Fibroblast of lung (primary cell): ENCODE data around the gene SHROOM4. TPM values are rescaled to one million over a fixed set of nuclear protein-coding genes. Genes with fewer than 3 reads are reported as not detected.

Experiments
- DNase-seq, 2 donors: peaks; one replicate each; pipeline versions ENCODE4 v3.0.0 to v3.0.0-alpha.2; 2010; ENCODE audit warnings: low read depth in 2 of 2
- H2AFZ ChIP-seq: 2 replicates; pipeline ENCODE4 v1.5.1; 2012; ENCODE audit warnings: low read length, control low read depth, inconsistent platforms
- H3K27ac ChIP-seq: 2 replicates; pipeline ENCODE4 v1.5.1; 2011; ENCODE audit warnings: low read length, control low read depth; ENCODE audit not compliant: insufficient read depth
- H3K27me3 ChIP-seq: 2 replicates; pipeline ENCODE4 v1.5.1; 2011; ENCODE audit warnings: mild to moderate bottlenecking, low read length; ENCODE audit not compliant: control insufficient read depth, insufficient read depth
- H3K36me3 ChIP-seq: 2 replicates; pipeline ENCODE4 v1.5.1; 2011; ENCODE audit warnings: low read length; ENCODE audit not compliant: control insufficient read depth, insufficient read depth
- H3K4me1 ChIP-seq: 2 replicates; pipeline ENCODE4 v1.5.1; 2011; ENCODE audit warnings: low read length; ENCODE audit not compliant: control insufficient read depth, insufficient read depth; ENCODE audit errors: extremely low read depth
- H3K4me2 ChIP-seq: 2 replicates; pipeline ENCODE4 v1.5.1; 2011; ENCODE audit warnings: low read length, control low read depth; ENCODE audit not compliant: insufficient read depth; ENCODE audit errors: extremely low read depth
- H3K4me3 ChIP-seq, 4 experiments: fragments of 200-600 bp in 1 of 4; sonication (generic) in 1 of 4; replicated peaks in 1 of 4; 2 replicates each; pipeline ENCODE4 v1.5.1; 2011 to 2016; ENCODE audit warnings: low read length in 4 of 4, low read depth in 3 of 4, mild to moderate bottlenecking in 3 of 4, control low read depth in 2 of 4, inconsistent platforms in 1 of 4, mixed read lengths in 1 of 4; ENCODE audit not compliant: insufficient read depth in 1 of 4; ENCODE audit errors: control extremely low read depth in 1 of 4
- H3K79me2 ChIP-seq: 2 replicates; pipeline ENCODE4 v1.5.1; 2012; ENCODE audit warnings: mild to moderate bottlenecking, low read length, inconsistent platforms; ENCODE audit not compliant: control insufficient read depth, insufficient read depth
- H3K9ac ChIP-seq: 2 replicates; pipeline ENCODE4 v1.5.1; 2011; ENCODE audit warnings: mild to moderate bottlenecking, low read length, control low read depth; ENCODE audit not compliant: insufficient read depth
- H3K9me3 ChIP-seq: 2 replicates; pipeline ENCODE4 v1.5.1; 2012; ENCODE audit warnings: low read depth, low read length; ENCODE audit not compliant: control insufficient read depth, insufficient read depth
- H4K20me1 ChIP-seq: 2 replicates; pipeline ENCODE4 v1.5.1; 2011; ENCODE audit warnings: low read length; ENCODE audit not compliant: control insufficient read depth, insufficient read depth; ENCODE audit errors: extremely low read depth
- CTCF ChIP-seq, 2 donors: IDR thresholded peaks in 1 of 2; conservative IDR thresholded peaks in 1 of 2; 1 replicate in 1 of 2; 2 replicates in 1 of 2; pipeline ENCODE4 v1.5.1; 2011 to 2012; ENCODE audit warnings: low read length in 2 of 2, control low read depth in 1 of 2, inconsistent platforms in 1 of 2, low read depth in 1 of 2, mild to moderate bottlenecking in 1 of 2
- EZH2 ChIP-seq: IDR thresholded peaks from 2 replicates; pipeline ENCODE4 v1.5.1; 2012; ENCODE audit warnings: low read length, control low read depth, mild to moderate bottlenecking; ENCODE audit errors: missing control alignments
- polyA plus RNA-seq, 2 donors: library from polyadenylated mRNA; depleted of rRNA in 1 of 2; stranded (reverse) in 1 of 2; unstranded in 1 of 2; fragments of >200 nt; gene quantifications; 2 replicates each; pipeline ENCODE4 v1.2.1, GENCODE V29; 2011 to 2012; ENCODE audit warnings: missing spikeins in 1 of 2
- total RNA-seq: library from RNA; depleted of rRNA; stranded (reverse); fragments of >200 nt; gene quantifications from 2 replicates; pipeline ENCODE4 v1.2.1, GENCODE V29; 2014

The SHROOM4 gene
- total and polyA plus RNA-seq, 2 donors (not counting 1 experiment from before 2014, with no cell fraction given), result 0.45 to 0.50 TPM

- no peaks in the 10 kb centered on the region for H4K20me1 ChIP-seq
- H3K9ac ChIP-seq, result no peak overlapping the region
- H3K4me1 ChIP-seq, result no peaks in the 10 kb centered on the region
- no peaks in the 10 kb centered on the region for H3K9me3 ChIP-seq
- no peak overlapping the region for H3K27ac ChIP-seq
- no peak for DNase-seq
- no peaks in the 10 kb centered on the region for H3K79me2 ChIP-seq
- no peaks in the 10 kb centered on the region for H3K27me3 ChIP-seq
- H3K4me2 ChIP-seq, result no peak overlapping the region
- H3K36me3 ChIP-seq, result no peaks in the 10 kb centered on the region
- H3K4me3 ChIP-seq, result no peak overlapping the region
- TF ChIP-seq CTCF (conservative IDR thresholded peaks at IDR 0.05 in 1 of 2, IDR thresholded peaks at IDR 0.05 in 1 of 2; ENCODE audit: low read depth in 1 of 2, low read length in 2 of 2) (no peak), EZH2 (no peak)
- no peak overlapping the region for H2AFZ ChIP-seq
Observed at GRCh38 chrX:50567636-50568035, 246.4 kb downstream of the SHROOM4 start.

GRCh38 chrX:50565718-50566117 lies 248.3 kb downstream of the SHROOM4 start:
- H3K4me3 ChIP-seq, result no peak overlapping the region
- H3K36me3 ChIP-seq, result no peaks in the 10 kb centered on the region
- H2AFZ ChIP-seq, result no peak overlapping the region
- no peak for DNase-seq
- no peaks in the 10 kb centered on the region for H3K9me3 ChIP-seq
- no peak overlapping the region for H3K4me2 ChIP-seq
- H3K79me2 ChIP-seq, result no peaks in the 10 kb centered on the region
- no peaks in the 10 kb centered on the region for H4K20me1 ChIP-seq
- H3K27me3 ChIP-seq, result no peaks in the 10 kb centered on the region
- H3K4me1 ChIP-seq, result no peaks in the 10 kb centered on the region
- no peak overlapping the region for H3K9ac ChIP-seq
- TF ChIP-seq CTCF (conservative IDR thresholded peaks at IDR 0.05 in 1 of 2, IDR thresholded peaks at IDR 0.05 in 1 of 2; ENCODE audit: low read depth in 1 of 2, low read length in 2 of 2) (no peak), EZH2 (no peak)
- no peak overlapping the region for H3K27ac ChIP-seq

Other genes starting within 250 kb of the SHROOM4 start
- not detected in 2 replicates for gene BMP15, start 96.5 kb upstream of the SHROOM4 start, total RNA-seq
- not detected in 2 replicates for gene BMP15, start 96.5 kb upstream of the SHROOM4 start, polyA plus RNA-seq